Breast epithelium (tissue), 4 donors: ENCODE data around the gene TMIGD1. TPM values are rescaled to one million over a fixed set of nuclear protein-coding genes. Genes with fewer than 3 reads are reported as not detected.

Source experiments
- DNase-seq, 2 donors: peaks; one replicate each; pipeline ENCODE4 v3.0.0-alpha.2; 2019; ENCODE audit warnings: low spot score in 2 of 2
- H3K27ac ChIP-seq, 2 donors: fragments of 200-600 bp; sonication (generic) in 1 of 2; one replicate each; pipeline ENCODE4 v1.5.1; 2016 to 2019; ENCODE audit warnings: mild to moderate bottlenecking in 1 of 2
- H3K27me3 ChIP-seq, 2 donors: fragments of 200-600 bp; sonication (generic) in 1 of 2; one replicate each; pipeline versions ENCODE4 v1.5.1 to v1.6.0; 2017 to 2019; ENCODE audit warnings: control low read depth in 1 of 2, mild to moderate bottlenecking in 1 of 2
- H3K36me3 ChIP-seq: fragments of 200-600 bp; one replicate; pipeline ENCODE4 v1.5.1; 2019
- H3K4me1 ChIP-seq, 2 donors: fragments of 200-600 bp; sonication (generic); one replicate each; pipeline ENCODE4 v1.5.1; 2016 to 2019; ENCODE audit warnings: control low read depth in 1 of 2
- H3K4me3 ChIP-seq, 3 donors: fragments of 200-600 bp; sonication (generic); 1 replicate in 2 of 3; 2 replicates in 1 of 3; pipeline ENCODE4 v1.5.1; 2016 to 2019; ENCODE audit warnings: mild to moderate bottlenecking in 3 of 3, moderate library complexity in 2 of 3
- H3K9me3 ChIP-seq, 2 donors: fragments of 200-600 bp; sonication (generic) in 1 of 2; one replicate each; pipeline ENCODE4 v1.5.1; 2016 to 2019; ENCODE audit warnings: control low read depth in 1 of 2
- CTCF ChIP-seq, 3 donors: fragments of 450-650 bp; IDR thresholded peaks; one replicate each; pipeline ENCODE4 v1.5.1; 2016 to 2017; ENCODE audit warnings: antibody characterized with exemption in 3 of 3, mild to moderate bottlenecking in 3 of 3, moderate library complexity in 3 of 3
- POLR2A ChIP-seq: fragments of 450-650 bp; IDR thresholded peaks from one replicate; pipeline ENCODE4 v1.6.1; 2016; ENCODE audit warnings: antibody characterized with exemption, mild to moderate bottlenecking, moderate library complexity
- POLR2AphosphoS5 ChIP-seq, 3 donors: sonication (generic); formaldehyde crosslinking; IDR thresholded peaks; one replicate each; pipeline ENCODE4 v1.6.1; 2017; ENCODE audit warnings: antibody characterized with exemption in 3 of 3
- intact Hi-C: fragments of 100-400 bp; cut with DNase I; formaldehyde crosslinking; loops from one replicate; pipeline ENCODE4 v1.15.1; 2023; ENCODE audit warnings: low total_unique reads
- total RNA-seq, 3 donors: library from RNA; depleted of rRNA; stranded (reverse); fragments of >200 nt; gene quantifications; one replicate each; pipeline ENCODE4 v1.1.0, GENCODE V29; 2016

Gene TMIGD1
- total RNA-seq, 3 donors from 2014 or later: 1.6 TPM; not detected in 2

GRCh38 chr17:30376621-30377452 is 43.0 kb upstream of the TMIGD1 start:
- intact Hi-C loops: no loop called here
- H3K4me1 ChIP-seq: peaks cover 0 to 6% of the 10 kb centered on the region in 2 donors
- no peaks in the 10 kb centered on the region for H3K27me3 ChIP-seq
- H3K36me3 ChIP-seq: no peaks in the 10 kb centered on the region
- DNase-seq: no peak
- TF ChIP-seq POLR2A (no peak), CTCF (IDR thresholded peaks at IDR 0.05) (no peak), POLR2AphosphoS5 (IDR thresholded peaks at IDR 0.05) (no peak)
- no peaks in the 10 kb centered on the region for H3K9me3 ChIP-seq
- H3K4me3 ChIP-seq: no peak overlapping the region
- peak overlapping the region; percentile 8 to 28 for H3K27ac ChIP-seq

DNA sequence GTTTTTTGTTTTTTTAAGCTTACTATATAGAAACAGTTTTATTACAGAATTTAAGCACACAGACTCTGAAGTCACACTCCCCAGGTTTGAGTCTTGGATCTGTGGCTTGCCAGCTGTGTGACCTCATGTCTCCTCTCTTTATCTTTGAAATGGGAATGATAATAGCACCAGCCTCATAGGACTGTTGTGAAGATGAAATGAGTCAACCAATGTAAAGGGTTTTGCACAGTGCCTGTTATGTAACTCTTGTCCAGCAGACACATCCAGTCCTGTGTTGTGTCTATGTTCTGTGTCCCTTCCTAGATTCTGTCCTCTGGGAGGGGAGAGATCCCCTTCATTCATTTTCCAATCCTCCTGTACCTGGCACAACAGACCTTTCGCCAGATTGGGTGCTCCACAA is 41.8 kb upstream of the TMIGD1 start:
- Histone ChIP-seq H3K36me3 (no peaks in the 10 kb centered on the region), H3K27me3 (no peaks in the 10 kb centered on the region), H3K4me1 (no peaks in the 10 kb centered on the region), H3K27ac (peak overlapping the region in 1 of 2 donors; percentile 10), H3K9me3 (no peaks in the 10 kb centered on the region), H3K4me3 (no peak overlapping the region)
- no peak for DNase-seq
- TF ChIP-seq CTCF (IDR thresholded peaks at IDR 0.05) (no peak), POLR2AphosphoS5 (IDR thresholded peaks at IDR 0.05) (no peak), POLR2A (no peak)
- intact Hi-C loops: no loop called here

GRCh38 chr17:30372755-30373154 is 38.9 kb upstream of the TMIGD1 start:
- Histone ChIP-seq H3K27ac (no peak overlapping the region), H3K27me3 (no peaks in the 10 kb centered on the region), H3K36me3 (no peaks in the 10 kb centered on the region), H3K4me1 (no peaks in the 10 kb centered on the region), H3K4me3 (no peak overlapping the region), H3K9me3 (no peaks in the 10 kb centered on the region)
- intact Hi-C loops: no loop called here
- TF ChIP-seq POLR2AphosphoS5 (IDR thresholded peaks at IDR 0.05) (no peak), CTCF (IDR thresholded peaks at IDR 0.05) (no peak), POLR2A (no peak)
- DNase-seq: no peak

DNA sequence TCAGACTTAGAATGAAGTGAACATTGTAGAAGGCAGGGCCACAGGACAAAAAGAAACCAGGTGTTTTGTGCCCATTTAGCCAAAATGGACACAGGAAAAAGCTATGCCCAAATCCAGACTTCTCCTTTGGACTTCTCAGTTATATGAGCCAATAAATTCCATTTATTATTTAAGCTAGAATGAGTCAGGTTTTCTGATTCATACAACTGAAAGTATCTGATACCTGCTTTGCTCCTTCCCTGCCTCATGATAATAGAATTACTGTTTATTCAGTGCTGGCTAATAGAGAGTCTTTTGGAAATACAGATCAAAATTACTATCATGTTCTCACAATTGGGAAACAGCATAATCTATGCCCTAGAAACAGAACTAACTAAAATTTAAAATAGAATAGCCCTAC is 36.1 kb upstream of the TMIGD1 start:
- no peak for TF ChIP-seq POLR2AphosphoS5 (IDR thresholded peaks at IDR 0.05)
- TF ChIP-seq POLR2A: no peak
- no peak for TF ChIP-seq CTCF (IDR thresholded peaks at IDR 0.05)
- Histone ChIP-seq H3K36me3 (no peaks in the 10 kb centered on the region), H3K27me3 (no peaks in the 10 kb centered on the region), H3K4me1 (no peaks in the 10 kb centered on the region), H3K9me3 (no peaks in the 10 kb centered on the region), H3K4me3 (no peak overlapping the region), H3K27ac (no peak overlapping the region)
- intact Hi-C loops: no loop called here
- DNase-seq: no peak

DNA sequence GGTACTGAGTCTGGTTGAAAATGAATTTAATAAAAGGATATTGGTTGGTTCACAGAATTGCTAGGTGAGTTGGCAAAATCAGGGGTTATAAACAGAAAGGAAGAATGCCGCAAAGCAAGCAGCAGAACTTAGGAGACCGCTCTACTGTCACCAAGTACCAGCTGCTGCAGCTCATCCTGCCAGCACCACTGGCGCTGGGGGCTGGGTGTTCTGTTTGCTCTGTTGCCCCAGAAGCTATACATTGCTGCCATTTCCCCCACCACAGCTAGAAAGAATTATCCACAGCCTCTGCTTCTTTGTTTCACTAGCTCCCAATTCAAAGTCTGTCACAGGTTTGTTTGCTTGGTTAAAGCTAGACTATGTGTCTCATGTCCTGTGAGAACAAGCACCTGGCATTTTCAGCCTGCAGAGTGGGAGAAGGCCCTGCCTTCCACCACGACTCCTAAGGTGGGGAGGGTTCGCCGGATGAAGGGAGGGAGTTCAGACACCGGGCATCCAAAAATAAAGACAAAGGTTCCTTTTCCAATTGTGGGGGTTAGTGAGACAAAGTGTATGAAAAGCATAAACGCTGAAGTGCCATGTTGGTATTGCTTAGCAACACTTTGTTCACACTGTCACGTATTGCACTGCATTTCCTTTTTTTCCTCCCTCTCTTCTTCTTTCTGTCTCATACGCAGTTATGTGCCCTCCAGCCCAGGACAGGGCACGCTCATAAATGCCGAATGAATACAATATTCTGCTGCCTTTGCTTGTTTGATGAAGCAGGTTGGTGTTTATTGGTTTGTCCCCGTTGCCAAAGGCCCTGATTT is 35.3 kb upstream of the TMIGD1 start:
- no peaks in the 10 kb centered on the region for H3K27me3 ChIP-seq
- no peak for TF ChIP-seq POLR2A
- TF ChIP-seq POLR2AphosphoS5 (IDR thresholded peaks at IDR 0.05): no peak
- TF ChIP-seq CTCF (IDR thresholded peaks at IDR 0.05): no peak
- no peak for DNase-seq
- H3K4me3 ChIP-seq: no peak overlapping the region
- H3K9me3 ChIP-seq: no peaks in the 10 kb centered on the region
- H3K27ac ChIP-seq: no peak overlapping the region
- intact Hi-C loops: no loop called here
- H3K36me3 ChIP-seq: no peaks in the 10 kb centered on the region
- no peaks in the 10 kb centered on the region for H3K4me1 ChIP-seq
